Nephron (organoid): ENCODE results near the gene DOCK2.

ENCODE experiments used
- H3K27ac Mint-ChIP-seq, 3 experiments: 2 replicates each; pipeline ENCODE4 v1.8.0; 2020; ENCODE audit warnings: mixed read lengths in 3 of 3, mild to moderate bottlenecking in 2 of 3, moderate library complexity in 1 of 3
- H3K27me3 Mint-ChIP-seq: 2 replicates; pipeline ENCODE4 v1.8.0; 2021; ENCODE audit warnings: low read depth, mild to moderate bottlenecking, moderate library complexity, mixed read lengths
- H3K36me3 Mint-ChIP-seq: 2 replicates; pipeline ENCODE4 v1.8.0; 2020; ENCODE audit warnings: low read depth, mixed read lengths
- H3K4me1 Mint-ChIP-seq: 2 replicates; pipeline ENCODE4 v1.8.0; 2020; ENCODE audit warnings: mixed read lengths
- H3K4me3 Mint-ChIP-seq, 3 experiments: 2 replicates each; pipeline ENCODE4 v1.8.0; 2020; ENCODE audit warnings: mild to moderate bottlenecking in 3 of 3, mixed read lengths in 3 of 3, moderate library complexity in 2 of 3
- H3K9me3 Mint-ChIP-seq: 2 replicates; pipeline ENCODE4 v1.8.0; 2020; ENCODE audit warnings: mixed read lengths
- TF ChIP-seq, protein P1 (sequence below), 3 experiments: fragments of 200-600 bp; sonication (generic); IDR thresholded peaks; one replicate each; pipeline ENCODE4 v1.5.0; 2021; ENCODE audit warnings: antibody characterized with exemption in 3 of 3; ENCODE audit not compliant: unreplicated experiment in 3 of 3

DOCK2 gene

DNA sequence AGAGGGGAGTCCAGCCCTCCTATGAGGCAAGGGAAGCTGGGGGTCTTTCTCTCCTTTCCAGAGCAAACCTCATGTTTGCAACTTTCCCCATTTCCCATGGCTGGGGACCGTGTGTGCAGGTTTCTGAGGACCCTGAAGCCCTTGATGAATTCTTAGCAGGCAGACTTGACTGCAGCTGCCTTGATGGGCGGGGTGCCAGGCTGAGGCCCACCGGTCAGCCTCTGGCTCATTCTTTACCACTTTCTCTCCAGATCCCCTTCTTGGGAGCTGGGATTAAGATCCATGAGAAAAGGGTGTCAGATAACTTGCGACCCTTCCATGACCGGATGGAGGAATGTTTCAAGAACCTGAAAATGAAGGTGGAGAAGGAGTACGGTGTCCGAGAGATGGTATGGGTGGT is 438.6 kb downstream of the DOCK2 start:
- TF ChIP-seq, protein P1, sequence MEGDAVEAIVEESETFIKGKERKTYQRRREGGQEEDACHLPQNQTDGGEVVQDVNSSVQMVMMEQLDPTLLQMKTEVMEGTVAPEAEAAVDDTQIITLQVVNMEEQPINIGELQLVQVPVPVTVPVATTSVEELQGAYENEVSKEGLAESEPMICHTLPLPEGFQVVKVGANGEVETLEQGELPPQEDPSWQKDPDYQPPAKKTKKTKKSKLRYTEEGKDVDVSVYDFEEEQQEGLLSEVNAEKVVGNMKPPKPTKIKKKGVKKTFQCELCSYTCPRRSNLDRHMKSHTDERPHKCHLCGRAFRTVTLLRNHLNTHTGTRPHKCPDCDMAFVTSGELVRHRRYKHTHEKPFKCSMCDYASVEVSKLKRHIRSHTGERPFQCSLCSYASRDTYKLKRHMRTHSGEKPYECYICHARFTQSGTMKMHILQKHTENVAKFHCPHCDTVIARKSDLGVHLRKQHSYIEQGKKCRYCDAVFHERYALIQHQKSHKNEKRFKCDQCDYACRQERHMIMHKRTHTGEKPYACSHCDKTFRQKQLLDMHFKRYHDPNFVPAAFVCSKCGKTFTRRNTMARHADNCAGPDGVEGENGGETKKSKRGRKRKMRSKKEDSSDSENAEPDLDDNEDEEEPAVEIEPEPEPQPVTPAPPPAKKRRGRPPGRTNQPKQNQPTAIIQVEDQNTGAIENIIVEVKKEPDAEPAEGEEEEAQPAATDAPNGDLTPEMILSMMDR (IDR thresholded peaks at IDR 0.05; ENCODE audit: unreplicated experiment in 3 of 3), result no peak
- no peak overlapping the region for H3K4me3 Mint-ChIP-seq

DNA sequence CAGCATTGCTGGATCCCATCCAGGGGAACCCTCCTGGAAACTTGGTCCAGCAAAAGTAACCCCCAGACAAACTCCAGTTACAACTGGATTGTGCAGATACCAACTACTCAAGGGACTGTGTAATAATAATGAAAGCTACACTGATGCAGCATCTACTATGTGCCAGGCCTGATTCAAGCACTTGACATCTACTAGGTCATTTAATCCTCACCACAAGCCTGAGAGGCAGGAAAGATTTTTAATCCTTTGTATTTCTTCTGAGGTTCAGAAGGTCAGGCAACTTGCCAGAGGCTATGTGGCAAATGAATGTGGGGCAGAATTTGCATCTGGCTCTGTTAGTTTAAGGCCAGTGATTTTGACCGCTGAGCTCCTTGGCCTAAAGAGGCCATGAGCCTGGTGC is 439.1 kb downstream of the DOCK2 start:
- no peaks in the 10 kb centered on the region for H3K9me3 Mint-ChIP-seq
- peaks cover 14% of the 10 kb centered on the region for H3K27me3 Mint-ChIP-seq
- H3K4me1 Mint-ChIP-seq, result peaks cover 24% of the 10 kb centered on the region
- TF ChIP-seq, protein P1 (IDR thresholded peaks at IDR 0.05; ENCODE audit: unreplicated experiment in 3 of 3), result no peak
- no peak overlapping the region for H3K4me3 Mint-ChIP-seq
- no peaks in the 10 kb centered on the region for H3K36me3 Mint-ChIP-seq
- H3K27ac Mint-ChIP-seq, result peak overlapping the region in 2 of 3 experiments; percentile 26 to 35

More for the DNA sequence above, 438.6 kb downstream of the DOCK2 start:
- H3K4me1 Mint-ChIP-seq, result peaks cover 29% of the 10 kb centered on the region
- H3K9me3 Mint-ChIP-seq, result no peaks in the 10 kb centered on the region
- peak overlapping the region in 2 of 3 experiments; percentile 26 to 43 for H3K27ac Mint-ChIP-seq
- peaks cover 17% of the 10 kb centered on the region for H3K27me3 Mint-ChIP-seq
- no peaks in the 10 kb centered on the region for H3K36me3 Mint-ChIP-seq

DNA sequence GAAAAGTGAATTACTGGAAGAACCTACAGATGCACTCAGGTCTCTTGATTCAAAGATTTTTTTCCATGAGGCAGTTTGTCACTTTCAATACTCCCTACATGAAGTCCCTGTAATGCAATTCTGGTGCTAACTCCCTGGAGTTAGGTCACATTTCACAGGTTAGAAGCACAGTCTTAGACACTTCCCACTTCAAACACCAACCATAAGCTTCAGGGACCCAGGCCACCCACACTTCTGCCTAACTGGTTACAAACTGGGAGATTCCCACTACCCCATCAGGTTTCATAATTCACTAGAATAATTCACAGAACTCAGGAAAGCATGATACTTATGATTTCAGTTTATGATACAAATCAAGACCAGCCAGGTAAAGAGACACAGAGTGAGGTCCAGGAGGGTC is 439.7 kb downstream of the DOCK2 start:
- Mint-ChIP-seq H3K4me3 (no peak overlapping the region), H3K27me3 (peaks cover 14% of the 10 kb centered on the region), H3K9me3 (no peaks in the 10 kb centered on the region), H3K36me3 (no peaks in the 10 kb centered on the region), H3K27ac (no peak overlapping the region), H3K4me1 (peaks cover 23% of the 10 kb centered on the region)
- TF ChIP-seq, protein P1 (IDR thresholded peaks at IDR 0.05; ENCODE audit: unreplicated experiment in 3 of 3), result no peak

DNA sequence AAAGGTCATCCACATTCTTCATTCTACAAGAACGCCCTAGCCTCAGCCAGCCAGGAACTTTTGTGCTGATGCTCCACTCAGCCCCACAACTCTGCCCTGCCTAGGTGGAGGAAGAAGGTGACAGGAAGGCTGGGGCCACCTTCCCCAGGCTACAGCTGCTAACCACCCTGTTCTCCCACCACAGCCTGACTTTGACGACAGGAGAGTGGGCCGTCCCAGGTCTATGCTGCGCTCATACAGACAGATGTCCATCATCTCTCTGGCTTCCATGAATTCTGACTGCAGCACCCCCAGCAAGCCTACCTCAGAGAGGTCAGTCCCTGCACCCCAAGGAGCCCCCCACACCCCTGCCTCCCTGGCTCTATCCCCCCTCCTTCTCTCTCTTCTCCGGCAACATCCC is 440.5 kb downstream of the DOCK2 start:
- TF ChIP-seq, protein P1 (IDR thresholded peaks at IDR 0.05; ENCODE audit: unreplicated experiment in 3 of 3), result no peak
- Mint-ChIP-seq H3K27ac (peak overlapping the region in 1 of 3 experiments; percentile 28), H3K4me1 (peaks cover 23% of the 10 kb centered on the region), H3K27me3 (peaks cover 14% of the 10 kb centered on the region), H3K9me3 (no peaks in the 10 kb centered on the region), H3K4me3 (no peak overlapping the region), H3K36me3 (no peaks in the 10 kb centered on the region)

DNA sequence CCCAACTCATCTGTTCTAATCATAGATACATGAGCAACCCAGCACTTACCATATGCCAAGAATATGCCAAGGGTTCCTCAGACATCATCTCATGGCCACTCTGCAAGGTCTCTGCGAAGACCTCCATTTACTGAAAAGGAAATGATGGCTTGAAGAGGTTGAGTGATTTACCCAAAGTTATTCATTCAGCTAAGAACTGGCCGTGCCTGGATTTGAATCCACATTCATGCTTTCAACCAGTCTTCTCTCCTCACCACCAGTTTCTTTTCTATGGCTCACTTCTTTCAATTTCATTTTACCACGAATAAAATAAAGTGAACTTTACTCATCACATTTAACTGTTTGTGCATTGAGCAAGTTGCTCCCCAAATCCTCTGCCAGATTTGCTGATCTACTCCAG is 441.4 kb downstream of the DOCK2 start:
- no peak overlapping the region for H3K27ac Mint-ChIP-seq

DNA sequence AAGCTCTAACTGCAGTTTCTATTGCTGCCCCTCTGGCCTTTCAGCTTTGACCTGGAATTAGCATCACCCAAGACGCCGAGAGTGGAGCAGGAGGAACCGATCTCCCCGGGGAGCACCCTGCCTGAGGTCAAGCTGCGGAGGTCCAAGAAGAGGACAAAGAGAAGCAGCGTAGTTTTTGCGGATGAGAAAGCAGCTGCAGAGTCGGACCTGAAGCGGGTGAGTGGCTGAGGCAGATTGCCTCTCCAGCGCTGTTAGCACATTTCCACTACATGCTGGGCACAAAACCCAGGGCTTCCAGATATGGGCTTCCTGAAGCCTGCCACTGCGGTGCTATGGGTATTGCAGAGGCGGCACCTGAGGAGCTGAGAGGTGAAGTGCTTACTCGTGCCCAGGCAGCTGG is 441.9 kb downstream of the DOCK2 start:
- TF ChIP-seq, protein P1 (IDR thresholded peaks at IDR 0.05; ENCODE audit: unreplicated experiment in 3 of 3), result no peak
- Mint-ChIP-seq H3K4me1 (peaks cover 16% of the 10 kb centered on the region), H3K36me3 (no peaks in the 10 kb centered on the region), H3K4me3 (no peak overlapping the region), H3K9me3 (no peaks in the 10 kb centered on the region), H3K27ac (no peak overlapping the region), H3K27me3 (peaks cover 19% of the 10 kb centered on the region)

More for the DNA sequence above, 441.4 kb downstream of the DOCK2 start:
- Mint-ChIP-seq H3K9me3 (no peaks in the 10 kb centered on the region), H3K27me3 (peaks cover 14% of the 10 kb centered on the region), H3K36me3 (no peaks in the 10 kb centered on the region), H3K4me1 (peaks cover 16% of the 10 kb centered on the region), H3K4me3 (no peak overlapping the region)
- TF ChIP-seq, protein P1 (IDR thresholded peaks at IDR 0.05; ENCODE audit: unreplicated experiment in 3 of 3), result no peak
